ENCODE data around the gene OOSP3.

DNA sequence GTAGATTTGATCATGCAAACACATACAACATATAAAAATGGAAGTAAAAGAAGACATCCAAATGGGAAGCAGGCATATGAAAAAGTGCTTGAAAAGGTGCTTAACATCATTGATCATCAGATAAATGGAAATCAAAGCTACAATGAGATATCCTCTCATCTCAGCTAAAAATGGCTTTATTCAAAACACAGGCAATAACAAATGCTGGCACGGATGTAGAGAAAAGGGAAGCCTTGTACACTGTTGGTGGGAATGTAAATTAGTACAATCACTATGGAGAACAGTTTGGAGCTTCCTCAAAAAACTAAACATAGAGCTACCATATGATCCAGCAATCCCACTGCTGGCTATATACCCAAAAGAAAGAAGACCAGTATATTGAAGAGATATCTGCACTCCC is 11.7 kb upstream of the OOSP3 start:
- no peak for TF ChIP-seq EZH2 (optimal IDR thresholded peaks at IDR 0.05; ENCODE audit: low read depth, low read length)
- TF ChIP-seq, protein P1, sequence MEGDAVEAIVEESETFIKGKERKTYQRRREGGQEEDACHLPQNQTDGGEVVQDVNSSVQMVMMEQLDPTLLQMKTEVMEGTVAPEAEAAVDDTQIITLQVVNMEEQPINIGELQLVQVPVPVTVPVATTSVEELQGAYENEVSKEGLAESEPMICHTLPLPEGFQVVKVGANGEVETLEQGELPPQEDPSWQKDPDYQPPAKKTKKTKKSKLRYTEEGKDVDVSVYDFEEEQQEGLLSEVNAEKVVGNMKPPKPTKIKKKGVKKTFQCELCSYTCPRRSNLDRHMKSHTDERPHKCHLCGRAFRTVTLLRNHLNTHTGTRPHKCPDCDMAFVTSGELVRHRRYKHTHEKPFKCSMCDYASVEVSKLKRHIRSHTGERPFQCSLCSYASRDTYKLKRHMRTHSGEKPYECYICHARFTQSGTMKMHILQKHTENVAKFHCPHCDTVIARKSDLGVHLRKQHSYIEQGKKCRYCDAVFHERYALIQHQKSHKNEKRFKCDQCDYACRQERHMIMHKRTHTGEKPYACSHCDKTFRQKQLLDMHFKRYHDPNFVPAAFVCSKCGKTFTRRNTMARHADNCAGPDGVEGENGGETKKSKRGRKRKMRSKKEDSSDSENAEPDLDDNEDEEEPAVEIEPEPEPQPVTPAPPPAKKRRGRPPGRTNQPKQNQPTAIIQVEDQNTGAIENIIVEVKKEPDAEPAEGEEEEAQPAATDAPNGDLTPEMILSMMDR (IDR thresholded peaks at IDR 0.05; ENCODE audit: low read length), result no peak
